DLD1 (cell line): ENCODE data around the gene AP1G1.
"Not testable (repeated sequence)": the region's sequence is repeated elsewhere in the genome, so short reads cannot be mapped to it uniquely, and the experiment has no call there.

Source experiments
- in situ Hi-C: cut with HindIII; loops from 2 replicates; pipeline ENCODE4 v1.10.0; 2017; ENCODE audit warnings: low sequenced_read_pairs

AP1G1 gene

DNA sequence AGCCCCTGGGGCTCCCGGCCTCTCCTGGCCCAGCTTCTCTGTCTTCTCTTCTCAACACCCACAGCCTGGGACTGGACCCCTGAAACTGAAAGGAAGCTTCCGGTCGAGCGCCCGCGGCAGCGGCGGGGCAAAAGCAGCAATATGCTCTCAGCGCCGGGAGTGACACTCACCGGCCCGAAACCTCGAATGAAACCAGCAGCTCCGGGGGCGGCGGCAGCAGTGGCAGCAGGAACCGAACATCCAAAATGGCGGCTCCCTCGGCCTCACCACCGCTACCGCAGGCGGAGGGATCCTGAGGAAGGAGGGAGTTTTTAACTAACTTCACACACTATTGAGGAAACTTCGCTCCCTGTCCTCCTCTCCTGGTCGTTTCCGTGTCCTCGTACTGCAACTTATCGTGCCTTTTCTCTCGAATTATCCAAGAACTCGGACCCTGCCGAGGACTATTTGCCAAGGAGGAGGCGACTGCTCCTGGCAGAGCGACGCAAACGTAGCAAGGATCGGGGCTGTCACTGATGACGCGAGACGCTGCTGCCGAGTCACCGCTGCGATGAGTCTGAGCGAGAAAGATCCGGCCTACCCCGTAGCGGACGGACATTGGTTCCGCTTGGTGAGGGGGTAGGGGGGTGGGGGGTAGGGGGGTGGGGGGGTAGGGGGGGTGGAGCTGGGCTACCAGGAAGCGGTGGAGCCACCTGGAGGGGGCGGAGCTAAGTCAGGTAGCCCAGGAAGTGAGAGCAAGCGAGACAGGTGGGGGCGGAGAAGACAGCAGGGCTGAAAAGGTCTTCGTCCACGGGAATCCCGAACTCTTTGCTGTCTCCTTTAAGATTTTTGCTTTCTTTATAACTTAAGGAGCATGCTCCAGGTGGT is at the start of gene AP1G1:
AP1G1 (minus strand) TSS at position 242 of the 867 bp plus-strand sequence. CDS start 19,355 bp downstream, outside the sequence.
- in situ Hi-C loops, result no loop called here

DNA sequence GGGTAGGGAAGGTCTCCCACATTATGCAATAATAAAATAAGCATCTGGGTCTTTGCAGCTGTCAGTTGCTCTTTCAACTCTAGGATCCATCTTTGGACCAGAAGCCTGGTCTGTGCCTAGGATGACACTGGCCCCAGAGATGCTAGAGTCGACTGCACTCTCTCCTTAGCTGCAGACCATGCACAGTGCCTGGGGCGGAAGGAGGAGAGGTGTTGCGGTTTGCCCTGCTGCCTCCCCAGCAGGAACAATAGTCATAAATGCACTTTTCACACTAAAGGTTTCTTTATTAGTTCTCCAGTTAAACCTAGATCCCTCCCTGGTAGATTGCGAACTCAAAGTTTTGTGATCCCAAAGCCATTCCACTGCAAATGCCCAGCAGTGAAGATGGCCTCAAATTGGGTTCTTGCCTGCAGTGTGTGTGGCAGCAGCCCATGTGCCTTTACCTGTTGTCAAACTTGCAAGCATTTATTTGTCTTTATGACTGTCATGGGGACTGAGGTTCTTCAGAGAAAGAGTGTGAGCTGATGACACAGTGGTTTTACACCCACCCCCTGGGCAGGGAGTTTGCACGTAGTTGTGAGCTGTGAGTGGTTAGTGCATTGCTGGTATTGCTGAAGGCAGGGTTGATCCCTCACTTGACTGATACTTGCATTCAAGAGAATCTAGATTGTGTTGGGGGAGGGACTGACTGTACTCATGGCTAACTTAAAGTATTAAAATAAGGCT is 47.5 kb upstream of the AP1G1 start:
- in situ Hi-C loops, result no loop called here

DNA sequence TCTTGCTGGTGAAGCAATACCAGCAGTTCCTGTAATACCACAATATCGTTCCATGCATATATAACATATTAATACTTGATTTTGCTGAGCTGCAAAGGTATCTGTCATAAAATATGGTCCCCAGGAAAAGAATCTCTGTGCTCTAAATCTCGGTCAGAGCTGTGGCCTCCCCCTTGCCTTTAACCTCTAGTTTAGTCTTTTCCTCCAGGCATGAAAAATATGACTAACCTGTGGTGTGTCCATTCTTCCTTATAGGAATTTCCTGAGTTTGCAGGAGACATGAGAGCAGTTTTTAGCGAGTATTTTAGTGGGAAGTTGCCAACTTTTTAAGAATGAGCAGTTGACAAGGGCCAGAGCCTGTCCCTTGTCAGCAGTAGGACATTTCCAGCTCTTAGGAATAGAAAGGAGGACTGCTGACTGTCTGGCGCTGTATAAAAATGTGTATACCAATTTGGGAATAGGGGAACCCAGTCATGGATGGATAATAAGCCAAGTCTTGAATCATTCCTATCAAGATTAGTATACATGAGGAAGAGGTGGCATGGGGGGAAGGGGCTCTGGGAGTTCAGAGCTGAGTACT is 45.8 kb upstream of the AP1G1 start:
- in situ Hi-C loops, result no loop called here

DNA sequence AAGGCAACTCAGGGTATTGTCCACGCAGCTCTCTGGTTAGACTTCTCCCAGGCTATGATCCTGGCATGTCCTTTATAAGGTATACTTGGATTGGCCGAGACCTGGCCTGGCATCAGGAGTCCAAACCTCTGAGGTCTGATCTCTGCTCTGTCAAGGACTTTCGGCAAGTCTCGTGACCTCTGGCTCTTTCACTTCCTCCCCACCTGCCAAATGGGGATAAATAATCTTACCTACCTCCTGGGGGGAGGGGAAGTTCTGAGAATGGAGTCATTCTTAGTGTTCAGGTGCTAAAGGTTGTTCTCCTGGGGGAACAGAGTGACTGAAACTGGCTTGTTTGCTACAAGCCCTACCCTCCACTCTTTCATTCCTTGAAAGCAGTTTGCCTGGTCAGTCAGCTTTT is 44.8 kb upstream of the AP1G1 start:
- in situ Hi-C loops, result no loop called here

DNA sequence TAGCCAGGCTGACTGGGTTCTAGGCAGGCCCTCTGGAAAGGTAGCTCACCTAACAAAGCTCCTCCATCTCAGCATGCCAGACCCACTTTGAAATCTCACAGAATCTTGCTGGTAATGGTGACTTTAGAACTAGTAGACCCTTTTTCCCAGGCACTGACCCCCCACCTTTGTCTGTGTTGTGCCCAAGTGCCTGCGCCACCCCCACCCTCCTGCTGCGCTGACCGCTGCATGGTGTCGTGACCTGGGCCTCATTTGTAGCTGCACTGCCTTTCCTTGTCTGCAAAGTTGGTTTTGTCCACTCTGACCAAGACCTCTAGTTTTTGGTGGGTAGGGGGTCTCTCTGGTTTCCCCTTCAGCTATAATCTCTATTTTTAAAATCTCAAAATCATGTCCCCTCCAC is 43.9 kb upstream of the AP1G1 start:
- in situ Hi-C loops, result no loop called here

DNA sequence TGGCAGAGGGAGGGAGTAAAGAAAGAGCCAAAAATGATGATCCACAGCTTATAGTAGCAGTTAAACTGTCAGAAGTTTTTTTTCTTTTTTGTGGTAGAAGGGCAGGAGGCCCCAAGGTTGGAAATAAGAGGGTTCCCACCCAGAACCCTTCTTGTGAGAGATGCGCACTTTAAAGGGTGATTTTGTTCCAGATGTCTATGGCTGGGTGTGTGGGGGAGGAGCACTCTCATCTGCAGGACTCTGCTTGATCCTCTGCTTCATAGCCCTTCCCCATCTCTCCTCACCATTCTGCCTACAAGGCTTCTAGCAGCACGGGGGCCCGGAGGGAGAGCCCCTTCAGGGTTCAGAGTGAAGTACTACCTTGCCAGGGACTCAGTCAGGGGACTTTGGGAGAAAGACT is 43.5 kb upstream of the AP1G1 start:
- in situ Hi-C loops, result no loop called here

DNA sequence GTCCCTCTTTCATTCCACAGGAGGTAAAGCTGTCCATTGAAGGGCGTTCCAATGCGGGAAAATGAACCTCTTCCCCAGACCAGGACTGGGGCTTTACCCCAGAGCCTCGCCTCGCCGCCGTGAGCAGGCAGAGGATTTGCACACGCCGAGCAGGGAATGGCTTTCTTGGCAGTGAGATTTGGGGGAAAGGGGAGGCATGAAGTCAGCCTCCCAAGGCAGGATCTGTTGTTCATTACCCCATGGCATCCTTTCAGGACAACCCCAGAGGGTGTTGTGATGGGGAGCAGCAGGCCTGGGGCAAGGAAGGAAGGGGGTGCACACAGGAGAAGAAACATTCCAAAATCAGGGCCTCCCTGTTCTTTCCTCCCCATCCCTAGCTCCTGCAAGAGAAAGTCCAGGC is 43.1 kb upstream of the AP1G1 start:
- in situ Hi-C loops, result no loop called here

DNA sequence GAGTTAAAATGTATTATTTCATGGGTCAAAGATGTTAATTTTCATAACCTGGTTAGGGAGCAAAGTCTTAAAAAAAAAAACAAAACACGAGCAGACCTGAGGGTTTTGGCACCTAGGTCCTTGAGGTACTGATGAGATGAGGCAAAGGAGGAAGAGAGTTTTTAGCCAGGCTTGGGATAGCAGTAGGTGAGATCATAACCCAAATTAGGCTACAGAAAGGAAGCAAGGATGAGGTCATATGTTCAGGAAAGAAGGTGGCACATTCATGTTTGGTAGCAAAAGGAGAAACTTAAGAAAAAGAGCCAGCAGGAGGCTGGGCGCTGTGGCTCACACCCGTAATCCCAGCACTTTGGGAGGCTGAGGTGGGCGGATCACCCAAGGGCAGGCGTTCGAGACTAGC is 40.0 kb upstream of the AP1G1 start:
- in situ Hi-C loops, result no loop called here

DNA sequence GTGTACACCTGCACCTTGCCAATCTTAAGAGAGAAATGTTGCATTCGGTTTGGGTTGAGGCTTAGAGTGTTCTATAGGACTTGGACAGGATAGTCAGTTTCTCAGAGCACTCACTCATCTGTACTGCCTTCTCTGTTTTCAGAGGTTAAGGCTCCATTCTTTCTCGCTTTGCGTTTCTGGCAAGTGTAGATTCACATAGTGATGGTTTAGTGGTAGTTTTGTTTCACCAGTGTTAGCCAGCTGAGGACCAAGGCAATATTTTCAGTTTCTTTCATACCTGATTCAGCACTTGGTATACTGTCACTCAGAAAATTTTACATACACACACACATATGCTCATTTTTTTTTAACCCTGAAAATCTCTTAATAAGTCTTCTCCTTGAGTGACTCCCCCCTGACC is 38.5 kb upstream of the AP1G1 start:
- in situ Hi-C loops, result no loop called here

DNA sequence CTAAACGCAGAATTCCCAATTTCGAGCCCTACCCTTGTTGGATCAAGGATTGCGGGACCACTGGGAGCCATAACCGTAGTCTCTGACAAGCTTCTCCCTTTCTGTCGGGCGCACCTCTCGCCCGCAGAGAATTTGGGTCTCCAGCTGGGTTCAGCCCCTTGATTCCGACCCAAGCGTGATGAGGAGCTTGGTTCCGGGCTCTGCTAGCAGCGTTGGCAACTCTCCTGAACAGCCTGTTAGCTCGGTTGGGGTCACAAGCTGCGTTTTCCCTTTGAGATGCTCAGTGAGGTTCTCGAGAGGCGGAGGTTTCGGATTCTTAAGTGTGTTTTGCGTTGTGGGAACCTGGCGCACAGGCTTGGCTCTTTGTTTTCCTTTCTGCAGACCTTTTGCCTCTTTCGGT is 37.8 kb upstream of the AP1G1 start:
- in situ Hi-C loops, result no loop called here

DNA sequence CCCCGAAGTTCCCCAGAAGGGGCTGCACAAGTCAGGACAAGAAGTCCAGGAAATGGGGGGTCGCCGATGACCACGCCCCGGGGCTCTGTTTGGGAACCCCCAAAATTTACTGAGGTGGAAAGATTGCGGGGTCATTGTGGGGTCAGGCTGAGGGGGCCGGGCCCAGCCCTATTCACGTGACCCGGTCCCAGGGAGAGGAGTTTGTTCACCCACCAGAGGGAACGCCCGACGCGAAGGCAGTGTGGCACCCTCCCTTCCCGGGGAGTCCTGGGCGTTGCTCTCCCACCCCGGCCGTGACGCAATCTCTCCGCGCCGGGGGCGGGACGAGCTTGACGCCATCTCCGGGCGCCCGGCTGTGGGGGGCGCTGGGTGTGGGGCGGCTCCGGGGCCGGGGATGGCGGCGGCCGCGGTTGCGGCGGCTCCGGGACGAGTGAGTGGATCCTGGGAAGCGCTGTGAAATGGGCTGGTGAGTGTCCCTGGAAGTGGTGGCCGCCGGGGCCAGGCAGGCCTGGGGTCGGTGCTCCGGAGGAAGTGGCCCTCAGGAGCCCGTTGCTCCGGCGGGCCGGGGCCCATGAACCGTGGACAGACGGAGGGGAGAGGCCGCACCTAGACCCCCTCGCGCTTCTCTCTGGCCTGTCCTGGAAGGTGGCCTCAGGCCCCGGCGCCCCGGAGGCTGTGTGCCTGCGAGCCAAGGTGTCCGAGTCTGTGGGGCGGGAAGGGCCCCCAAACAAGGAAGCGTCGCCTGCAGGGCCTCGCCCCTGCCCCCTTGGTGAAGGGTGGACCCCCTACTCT is 37.2 kb upstream of the AP1G1 start, which contains the start of gene ATXN1L:
ATXN1L (plus strand) TSS at position 338 of the 792 bp plus-strand sequence. CDS start 3,765 bp downstream, outside the sequence.
- in situ Hi-C loops, result no loop called here

DNA sequence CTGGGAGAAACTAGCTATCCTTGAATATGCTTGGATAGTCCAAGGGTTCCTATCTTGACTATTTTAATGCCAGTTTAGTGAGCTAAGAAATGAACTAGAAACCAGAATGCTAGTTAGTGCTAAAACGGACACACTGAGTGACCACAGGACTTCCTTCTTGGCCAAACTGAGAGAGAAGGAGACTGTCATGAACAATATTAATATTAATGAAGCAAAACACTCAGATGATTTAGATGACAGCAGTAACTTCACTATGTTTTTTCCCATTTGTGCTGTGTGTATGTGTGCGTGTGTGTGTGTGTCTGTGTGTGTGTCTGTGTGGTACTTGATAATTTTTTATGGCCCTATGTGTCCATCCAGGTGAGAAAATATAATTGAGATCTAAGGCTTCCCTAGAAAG is 34.9 kb upstream of the AP1G1 start:
- in situ Hi-C loops, result no loop called here

DNA sequence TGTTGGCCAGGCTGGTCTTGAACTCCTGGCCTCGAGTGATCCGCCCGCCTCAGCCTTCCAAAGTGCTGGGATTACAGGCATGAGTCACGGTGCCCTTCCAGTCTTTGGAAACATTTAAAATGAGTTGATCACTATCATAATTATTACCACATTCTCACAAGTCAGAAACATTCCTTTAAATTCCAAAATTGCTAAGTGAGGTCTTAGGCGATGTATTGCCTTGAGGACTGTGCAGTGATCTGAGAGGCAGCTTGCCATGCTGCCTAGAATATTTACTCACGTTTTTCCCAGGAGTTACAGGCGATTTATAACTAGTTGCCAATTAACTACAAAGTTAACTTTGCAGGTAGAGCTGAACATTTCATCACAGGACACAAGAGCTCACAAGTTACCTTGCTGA is 31.4 kb upstream of the AP1G1 start:
- in situ Hi-C loops, result no loop called here

DNA sequence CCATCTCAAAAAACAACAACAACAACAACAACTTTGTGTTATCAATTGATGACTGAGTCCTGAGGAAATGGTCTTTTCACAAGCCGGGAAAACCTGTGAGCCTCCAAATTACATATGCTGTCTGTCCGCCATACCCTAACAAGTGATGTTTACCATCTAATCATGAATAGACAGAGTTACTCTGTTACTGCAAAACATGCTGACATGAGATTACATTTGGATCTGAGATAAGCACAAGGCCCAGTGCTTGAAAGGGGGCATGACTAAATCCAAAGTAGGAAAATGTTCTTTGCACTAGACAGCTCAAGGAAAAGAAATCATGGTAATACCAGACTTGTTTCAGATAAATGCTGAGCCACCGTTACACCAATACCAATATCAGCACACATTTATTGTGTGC is 28.5 kb upstream of the AP1G1 start:
- in situ Hi-C loops, result no loop called here

DNA sequence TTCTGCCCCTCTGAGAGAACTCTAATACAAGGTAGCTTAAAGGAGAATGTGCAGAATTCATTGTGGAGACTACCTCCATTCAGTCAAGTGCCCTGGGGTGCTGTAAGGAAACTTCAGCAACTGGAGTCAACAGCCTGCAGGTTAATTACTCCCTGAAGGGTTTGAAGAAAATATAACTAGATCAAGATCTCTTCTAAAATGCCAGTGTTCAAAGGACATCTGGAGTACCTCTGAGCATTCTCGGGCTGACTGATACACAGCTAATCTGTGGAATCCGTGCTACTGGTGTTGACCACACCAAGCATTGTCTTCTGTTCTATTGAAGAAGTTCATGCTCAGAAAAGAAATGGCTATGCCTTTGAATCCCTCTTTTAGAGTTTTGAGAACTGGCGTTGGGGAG is 25.7 kb upstream of the AP1G1 start:
- in situ Hi-C loops, result no loop called here

DNA sequence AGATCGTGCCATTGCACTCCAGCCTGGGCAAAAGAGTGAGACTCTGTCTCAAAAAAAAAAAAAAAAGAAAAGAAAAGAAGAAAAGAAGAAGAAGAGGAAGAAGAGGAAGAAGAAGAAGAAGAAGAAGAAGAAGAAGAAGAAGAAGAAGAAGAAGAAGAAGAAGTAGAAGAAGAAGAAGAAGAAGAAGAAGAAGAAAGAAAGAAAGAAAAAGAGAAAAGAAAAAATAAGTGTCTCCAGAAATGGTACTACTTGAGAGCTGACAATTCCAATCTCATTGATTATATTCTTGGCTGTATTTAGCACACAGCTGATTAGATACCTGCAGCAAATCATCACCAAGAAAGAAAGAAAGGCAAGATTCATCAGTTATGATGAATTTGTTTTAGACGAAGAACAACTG is 23.5 kb upstream of the AP1G1 start:
- in situ Hi-C loops, result not testable (repeated sequence)

DNA sequence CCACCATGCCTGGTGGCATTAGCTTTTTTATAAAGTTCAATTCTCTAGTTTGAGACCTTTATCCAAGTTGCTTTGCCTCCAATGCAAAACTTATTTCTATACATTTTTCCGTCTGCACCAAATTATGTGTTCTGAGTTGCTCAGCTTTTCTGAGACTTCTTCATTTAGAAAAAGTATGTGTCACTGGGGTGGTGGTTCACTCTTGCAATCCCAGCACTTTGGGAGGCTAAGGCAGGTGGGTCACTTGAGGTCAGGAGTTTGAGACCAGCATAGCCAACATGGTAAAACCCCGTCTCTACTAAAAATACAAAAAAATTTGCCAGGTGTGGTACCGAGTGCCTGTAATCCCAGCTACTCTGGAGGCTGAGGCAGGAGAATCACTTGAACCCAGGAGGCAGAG is 23.1 kb upstream of the AP1G1 start:
- in situ Hi-C loops, result not testable (repeated sequence)

DNA sequence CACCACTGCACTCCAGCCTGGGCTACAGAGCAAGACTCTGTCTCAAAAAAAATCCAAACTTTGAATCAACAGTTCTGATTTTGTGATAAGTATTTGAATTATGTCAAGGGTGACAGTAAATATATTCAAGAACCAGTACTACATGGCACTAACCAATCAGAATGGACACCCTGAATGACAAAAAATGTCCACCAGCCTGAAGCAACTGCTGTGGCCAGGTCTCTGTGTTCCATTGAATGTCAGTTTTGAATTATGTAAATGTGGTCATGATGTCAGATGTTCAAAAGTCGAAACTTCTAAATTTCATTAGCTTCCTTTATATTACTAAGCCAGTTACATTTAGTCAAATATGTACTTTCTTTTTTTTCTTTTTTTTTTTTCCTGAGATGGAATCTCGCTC is 21.7 kb upstream of the AP1G1 start:
- in situ Hi-C loops, result no loop called here

DNA sequence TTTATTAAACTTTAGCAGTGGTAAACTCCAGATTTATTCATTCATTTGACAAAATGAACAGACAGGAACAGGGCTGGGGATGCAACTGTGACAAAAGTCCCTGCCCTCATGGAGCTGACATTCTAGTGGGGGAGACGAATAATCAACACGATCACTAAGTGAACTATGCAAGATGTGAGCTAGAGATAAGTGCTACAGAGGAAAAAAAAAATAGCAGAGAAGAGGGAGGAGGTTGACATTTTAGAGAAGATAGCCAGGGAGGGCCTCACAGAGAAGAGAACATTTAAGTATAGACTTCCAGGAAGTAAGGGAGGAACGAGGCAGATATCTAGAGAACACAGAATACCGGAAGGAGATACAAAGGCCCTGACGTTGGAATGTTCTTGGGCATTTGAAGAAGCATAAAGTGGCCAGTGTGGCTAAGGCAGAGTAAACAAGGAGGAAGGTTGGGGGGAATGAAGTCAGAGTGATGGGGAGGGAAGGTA is 17.9 kb upstream of the AP1G1 start:
- in situ Hi-C loops, result no loop called here

DNA sequence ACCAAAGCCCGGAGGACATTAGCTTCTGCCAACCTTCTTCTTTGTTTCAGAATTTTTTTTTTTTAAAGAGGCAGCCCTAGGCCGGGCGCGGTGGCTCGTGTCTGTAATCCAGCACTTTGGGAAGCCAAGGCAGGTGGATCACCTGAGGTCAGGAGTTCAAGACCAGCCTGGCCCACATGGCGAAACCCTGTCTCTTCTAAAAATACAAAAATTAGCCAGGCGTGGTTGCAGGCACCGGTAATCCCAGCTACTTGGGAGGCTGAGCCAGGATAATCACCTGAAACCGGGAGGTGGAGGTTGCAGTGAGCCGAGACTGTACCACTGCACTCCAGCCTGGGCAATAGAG is 8.5 kb upstream of the AP1G1 start:
- in situ Hi-C loops, result not testable (repeated sequence)

DNA sequence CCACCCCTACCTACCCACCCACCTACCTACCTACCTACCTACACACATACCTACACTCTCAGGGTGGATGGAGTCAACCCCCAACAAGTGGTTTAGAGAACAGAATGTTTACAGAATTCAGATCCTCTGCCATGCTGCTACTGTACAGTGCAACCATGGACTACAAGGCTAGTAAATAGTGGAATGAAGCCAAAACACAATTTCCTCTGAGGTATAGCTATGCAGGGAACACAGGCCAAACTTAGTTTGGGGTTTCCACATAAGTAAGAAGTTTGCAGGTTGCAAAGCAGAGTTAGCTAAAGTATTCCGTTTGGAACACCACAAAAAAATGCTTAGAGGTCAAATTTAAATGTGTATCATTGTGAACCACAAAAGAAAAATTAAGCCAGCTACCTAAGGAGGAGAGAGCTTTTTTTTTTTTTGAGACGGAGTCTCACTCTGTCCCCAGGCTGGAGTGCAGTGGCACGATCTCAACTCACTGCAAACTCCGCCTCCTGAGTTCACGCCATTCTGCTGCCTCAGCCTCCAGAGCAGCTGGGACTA is 2.7 kb upstream of the AP1G1 start:
- in situ Hi-C loops, result no loop called here
